ENCODE results near the gene DGUOK. TPM values are rescaled to one million over a fixed set of nuclear protein-coding genes. Genes with fewer than 3 reads are reported as not detected.
A peak's percentile ranks its signal among the peaks of the same experiment; 100 is the strongest.

The DGUOK gene
- total and polyA plus RNA-seq, 9 donors: 35.0 to 50.5 (median 44.9) TPM

GRCh38 chr2:73976803-73977202, 50.1 kb downstream of the DGUOK start:
- Histone ChIP-seq H3K36me3 (ENCODE audit: control insufficient read depth, insufficient read depth, low read length) (no peaks in the 10 kb centered on the region), H3K4me1 (ENCODE audit: control insufficient read depth, insufficient read depth, low read length) (peaks cover 9% of the 10 kb centered on the region), H3K4me3 (ENCODE audit: low read length) (no peak overlapping the region), H3K27me3 (ENCODE audit: control insufficient read depth, insufficient read depth, low read length) (peaks cover 34% of the 10 kb centered on the region), H3K27ac (ENCODE audit: low read length) (no peak overlapping the region), H3K9me3 (replicated peaks; ENCODE audit: control insufficient read depth, low read depth, low read length) (no peaks in the 10 kb centered on the region)
- 80% methylated on average over 1 of the region's 1 CpG for WGBS (ENCODE audit: insufficient coverage)
- no peak for DNase-seq

- 88% methylated on average over 2 of the region's 2 CpGs for WGBS (ENCODE audit: insufficient coverage)
- no peak for DNase-seq
- H3K4me3 ChIP-seq (ENCODE audit: low read length): no peak overlapping the region
Measured at GRCh38 chr2:73977466-73977865, 50.8 kb downstream of the DGUOK start.

GRCh38 chr2:73979021-73979420, 52.3 kb downstream of the DGUOK start:
- H3K27me3 ChIP-seq (ENCODE audit: control insufficient read depth, insufficient read depth, low read length): peaks cover 41% of the 10 kb centered on the region
- H3K4me3 ChIP-seq (ENCODE audit: low read length): no peak overlapping the region
- peaks cover 26% of the 10 kb centered on the region for H3K4me1 ChIP-seq (ENCODE audit: control insufficient read depth, insufficient read depth, low read length)
- H3K36me3 ChIP-seq (ENCODE audit: control insufficient read depth, insufficient read depth, low read length): no peaks in the 10 kb centered on the region
- no peak overlapping the region for H3K27ac ChIP-seq (ENCODE audit: low read length)
- WGBS (ENCODE audit: insufficient coverage): 26% methylated on average over 5 of the region's 5 CpGs
- no peaks in the 10 kb centered on the region for H3K9me3 ChIP-seq (replicated peaks; ENCODE audit: control insufficient read depth, low read depth, low read length)
- DNase-seq: no peak

More at GRCh38 chr2:73977466-73977865, 50.8 kb downstream of the DGUOK start:
- Histone ChIP-seq H3K36me3 (ENCODE audit: control insufficient read depth, insufficient read depth, low read length) (no peaks in the 10 kb centered on the region), H3K4me1 (ENCODE audit: control insufficient read depth, insufficient read depth, low read length) (peaks cover 16% of the 10 kb centered on the region), H3K27ac (ENCODE audit: low read length) (no peak overlapping the region), H3K9me3 (replicated peaks; ENCODE audit: control insufficient read depth, low read depth, low read length) (no peaks in the 10 kb centered on the region), H3K27me3 (ENCODE audit: control insufficient read depth, insufficient read depth, low read length) (peaks cover 40% of the 10 kb centered on the region)

- 83% methylated on average over 2 of the region's 3 CpGs for WGBS (ENCODE audit: insufficient coverage)
- H3K27ac ChIP-seq (ENCODE audit: low read length): no peak overlapping the region
- H3K27me3 ChIP-seq (ENCODE audit: control insufficient read depth, insufficient read depth, low read length): peaks cover 45% of the 10 kb centered on the region
- H3K4me1 ChIP-seq (ENCODE audit: control insufficient read depth, insufficient read depth, low read length): peaks cover 29% of the 10 kb centered on the region
- H3K36me3 ChIP-seq (ENCODE audit: control insufficient read depth, insufficient read depth, low read length): no peaks in the 10 kb centered on the region
- no peak overlapping the region for H3K4me3 ChIP-seq (ENCODE audit: low read length)
- no peaks in the 10 kb centered on the region for H3K9me3 ChIP-seq (replicated peaks; ENCODE audit: control insufficient read depth, low read depth, low read length)
- DNase-seq: no peak
Measured at GRCh38 chr2:73979686-73980085, 53.0 kb downstream of the DGUOK start.

GRCh38 chr2:73980566-73980965, 53.9 kb downstream of the DGUOK start:
- Histone ChIP-seq H3K4me3 (ENCODE audit: low read length) (no peak overlapping the region), H3K4me1 (ENCODE audit: control insufficient read depth, insufficient read depth, low read length) (peaks cover 30% of the 10 kb centered on the region)
- no CpG with 5 or more reads among the region's 2 CpGs for WGBS (ENCODE audit: insufficient coverage)

GRCh38 chr2:73981081-73982001, 54.7 kb downstream of the DGUOK start:
- Histone ChIP-seq H3K4me1 (ENCODE audit: control insufficient read depth, insufficient read depth, low read length) (peaks cover 38% of the 10 kb centered on the region), H3K27ac (ENCODE audit: low read length) (no peak overlapping the region), H3K9me3 (replicated peaks; ENCODE audit: control insufficient read depth, low read depth, low read length) (no peaks in the 10 kb centered on the region), H3K27me3 (ENCODE audit: control insufficient read depth, insufficient read depth, low read length) (peaks cover 45% of the 10 kb centered on the region), H3K4me3 (ENCODE audit: low read length) (peak overlapping the region; percentile 30), H3K36me3 (ENCODE audit: control insufficient read depth, insufficient read depth, low read length) (peaks cover 5% of the 10 kb centered on the region)
- DNase-seq: no peak
- 3% methylated on average over 21 of the region's 31 CpGs for WGBS (ENCODE audit: insufficient coverage)

More at GRCh38 chr2:73980566-73980965, 53.9 kb downstream of the DGUOK start:
- H3K9me3 ChIP-seq (replicated peaks; ENCODE audit: control insufficient read depth, low read depth, low read length): no peaks in the 10 kb centered on the region
- no peak overlapping the region for H3K27ac ChIP-seq (ENCODE audit: low read length)
- H3K27me3 ChIP-seq (ENCODE audit: control insufficient read depth, insufficient read depth, low read length): peaks cover 45% of the 10 kb centered on the region
- no peaks in the 10 kb centered on the region for H3K36me3 ChIP-seq (ENCODE audit: control insufficient read depth, insufficient read depth, low read length)
- DNase-seq: no peak

- no peaks in the 10 kb centered on the region for H3K9me3 ChIP-seq (replicated peaks; ENCODE audit: control insufficient read depth, low read depth, low read length)
- peaks cover 8% of the 10 kb centered on the region for H3K36me3 ChIP-seq (ENCODE audit: control insufficient read depth, insufficient read depth, low read length)
- peaks cover 40% of the 10 kb centered on the region for H3K27me3 ChIP-seq (ENCODE audit: control insufficient read depth, insufficient read depth, low read length)
- H3K4me1 ChIP-seq (ENCODE audit: control insufficient read depth, insufficient read depth, low read length): peaks cover 46% of the 10 kb centered on the region
- H3K27ac ChIP-seq (ENCODE audit: low read length): no peak overlapping the region
- WGBS (ENCODE audit: insufficient coverage): 44% methylated on average over 7 of the region's 7 CpGs
- H3K4me3 ChIP-seq (ENCODE audit: low read length): no peak overlapping the region
- DNase-seq: no peak
Measured at GRCh38 chr2:73982140-73982617, 55.5 kb downstream of the DGUOK start.

GRCh38 chr2:73983322-73984202, 56.9 kb downstream of the DGUOK start:
- DNase-seq: no peak
- peak overlapping the region; percentile 40 for H3K4me3 ChIP-seq (ENCODE audit: low read length)
- peaks cover 12% of the 10 kb centered on the region for H3K36me3 ChIP-seq (ENCODE audit: control insufficient read depth, insufficient read depth, low read length)
- no peaks in the 10 kb centered on the region for H3K9me3 ChIP-seq (replicated peaks; ENCODE audit: control insufficient read depth, low read depth, low read length)
- peaks cover 36% of the 10 kb centered on the region for H3K27me3 ChIP-seq (ENCODE audit: control insufficient read depth, insufficient read depth, low read length)
- H3K4me1 ChIP-seq (ENCODE audit: control insufficient read depth, insufficient read depth, low read length): peaks cover 60% of the 10 kb centered on the region
- no peak overlapping the region for H3K27ac ChIP-seq (ENCODE audit: low read length)
- 3% methylated on average over 31 of the region's 35 CpGs for WGBS (ENCODE audit: insufficient coverage)

- peaks cover 60% of the 10 kb centered on the region for H3K4me1 ChIP-seq (ENCODE audit: control insufficient read depth, insufficient read depth, low read length)
Measured at GRCh38 chr2:73984203-73984921, 57.7 kb downstream of the DGUOK start, which contains the start of gene TET3. TSS of gene TET3 (plus strand) at chr2:73984910. CDS start at chr2:73986404, 1,494 bp downstream.

More at GRCh38 chr2:73984203-73984921, 57.7 kb downstream of the DGUOK start, which contains the start of gene TET3:
- H3K36me3 ChIP-seq (ENCODE audit: control insufficient read depth, insufficient read depth, low read length): peaks cover 12% of the 10 kb centered on the region
- H3K9me3 ChIP-seq (replicated peaks; ENCODE audit: control insufficient read depth, low read depth, low read length): no peaks in the 10 kb centered on the region
- under 1% methylated on average over 85 of the region's 85 CpGs for WGBS (ENCODE audit: insufficient coverage)
- H3K27me3 ChIP-seq (ENCODE audit: control insufficient read depth, insufficient read depth, low read length): peaks cover 30% of the 10 kb centered on the region
- peak within 1 kb of the TSS; percentile 47 for H3K27ac ChIP-seq (ENCODE audit: low read length)
- peak within 1 kb of the TSS; percentile 69 for H3K4me3 ChIP-seq (ENCODE audit: low read length)
- DNase-seq: peak; percentile 68
